Cardiac muscle cell (in vitro differentiated cells and primary cell): ENCODE measurements around the gene DNASE1L1. TPM values are rescaled to one million over a fixed set of nuclear protein-coding genes. Genes with fewer than 3 reads are reported as not detected.

Source experiments
- DNase-seq, 2 donors: peaks; one replicate each; pipeline versions ENCODE4 v3.0.0 to v3.0.0-alpha.2; 2010 to 2017; ENCODE audit warnings: low read depth in 1 of 2, low spot score in 1 of 2
- H3K27ac ChIP-seq: fragments of 200-600 bp; sonication (generic); 2 replicates; pipeline ENCODE4 v1.5.1; 2016
- H3K27me3 ChIP-seq: fragments of 200-600 bp; sonication (generic); 2 replicates; pipeline ENCODE4 v1.6.0; 2016; ENCODE audit warnings: control low read depth
- H3K36me3 ChIP-seq: fragments of 200-600 bp; sonication (generic); 2 replicates; pipeline ENCODE4 v1.5.1; 2016; ENCODE audit warnings: control low read depth
- H3K4me1 ChIP-seq: fragments of 200-600 bp; sonication (generic); 2 replicates; pipeline ENCODE4 v1.8.1; 2017; ENCODE audit warnings: low read depth, mild to moderate bottlenecking, mixed run types
- H3K4me3 ChIP-seq: fragments of 200-600 bp; sonication (generic); 2 replicates; pipeline ENCODE4 v1.5.1; 2016; ENCODE audit warnings: mild to moderate bottlenecking
- H3K9me3 ChIP-seq: fragments of 200-600 bp; sonication (generic); 2 replicates; pipeline ENCODE4 v1.5.1; 2017; ENCODE audit warnings: low read depth, mild to moderate bottlenecking, control low read depth
- polyA plus RNA-seq: library from polyadenylated mRNA; unstranded; fragments of >200 nt; fragmentation: Nextera tagmentation; extraction: Ambion mirVana; gene quantifications from 2 replicates; pipeline ENCODE4 v1.2.1, GENCODE V29; 2016
- total RNA-seq: library from RNA; depleted of rRNA; stranded (reverse); fragments of >200 nt; gene quantifications from 2 replicates; pipeline ENCODE4 v1.2.3, GENCODE V29; 2016
- TF ChIP-seq, protein P1 (sequence below): IDR thresholded peaks from 2 replicates; pipeline ENCODE4 v1.5.1; 2012; ENCODE audit warnings: low read depth, mild to moderate bottlenecking, low read length

DNASE1L1 gene
- total and polyA plus RNA-seq, 2 experiments from 2014 or later: 24.8 to 34.3 TPM

DNA sequence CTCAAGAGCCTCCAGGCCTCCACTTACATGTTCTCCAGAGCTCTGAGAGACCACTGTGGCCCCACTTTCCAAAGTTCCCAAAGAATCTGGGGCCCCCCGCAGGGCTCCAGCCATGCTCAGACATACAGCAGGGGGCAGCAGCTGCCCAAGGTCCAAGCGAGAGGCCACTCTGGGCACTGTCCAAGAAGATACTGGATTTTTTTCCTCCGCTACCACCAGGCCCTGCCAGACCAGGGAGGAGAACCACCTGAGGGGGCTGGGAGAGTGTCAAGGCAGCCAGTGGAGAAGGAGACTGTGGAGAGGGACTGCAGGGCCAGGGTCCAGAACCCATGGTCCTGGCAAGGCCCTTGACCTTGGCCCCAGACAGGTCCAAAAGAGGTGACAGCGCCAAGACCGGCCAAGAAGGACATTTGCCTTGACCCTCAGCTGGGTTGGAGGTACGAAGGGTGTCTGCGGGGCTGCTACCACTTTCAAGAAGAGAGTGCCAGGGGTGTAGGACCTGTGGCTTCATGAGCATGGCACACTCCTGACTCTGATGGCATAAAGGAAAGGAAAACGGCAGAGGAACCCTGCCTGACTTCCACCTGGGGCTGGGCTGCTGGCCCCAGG is 24.7 kb downstream of the DNASE1L1 start:
- Histone ChIP-seq H3K27me3 (no peaks in the 10 kb centered on the region), H3K27ac (no peak overlapping the region), H3K4me3 (no peak overlapping the region), H3K4me1 (no peaks in the 10 kb centered on the region), H3K9me3 (no peaks in the 10 kb centered on the region), H3K36me3 (no peaks in the 10 kb centered on the region)
- no peak for DNase-seq
- TF ChIP-seq, protein P1, sequence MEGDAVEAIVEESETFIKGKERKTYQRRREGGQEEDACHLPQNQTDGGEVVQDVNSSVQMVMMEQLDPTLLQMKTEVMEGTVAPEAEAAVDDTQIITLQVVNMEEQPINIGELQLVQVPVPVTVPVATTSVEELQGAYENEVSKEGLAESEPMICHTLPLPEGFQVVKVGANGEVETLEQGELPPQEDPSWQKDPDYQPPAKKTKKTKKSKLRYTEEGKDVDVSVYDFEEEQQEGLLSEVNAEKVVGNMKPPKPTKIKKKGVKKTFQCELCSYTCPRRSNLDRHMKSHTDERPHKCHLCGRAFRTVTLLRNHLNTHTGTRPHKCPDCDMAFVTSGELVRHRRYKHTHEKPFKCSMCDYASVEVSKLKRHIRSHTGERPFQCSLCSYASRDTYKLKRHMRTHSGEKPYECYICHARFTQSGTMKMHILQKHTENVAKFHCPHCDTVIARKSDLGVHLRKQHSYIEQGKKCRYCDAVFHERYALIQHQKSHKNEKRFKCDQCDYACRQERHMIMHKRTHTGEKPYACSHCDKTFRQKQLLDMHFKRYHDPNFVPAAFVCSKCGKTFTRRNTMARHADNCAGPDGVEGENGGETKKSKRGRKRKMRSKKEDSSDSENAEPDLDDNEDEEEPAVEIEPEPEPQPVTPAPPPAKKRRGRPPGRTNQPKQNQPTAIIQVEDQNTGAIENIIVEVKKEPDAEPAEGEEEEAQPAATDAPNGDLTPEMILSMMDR: peak; percentile 54

DNA sequence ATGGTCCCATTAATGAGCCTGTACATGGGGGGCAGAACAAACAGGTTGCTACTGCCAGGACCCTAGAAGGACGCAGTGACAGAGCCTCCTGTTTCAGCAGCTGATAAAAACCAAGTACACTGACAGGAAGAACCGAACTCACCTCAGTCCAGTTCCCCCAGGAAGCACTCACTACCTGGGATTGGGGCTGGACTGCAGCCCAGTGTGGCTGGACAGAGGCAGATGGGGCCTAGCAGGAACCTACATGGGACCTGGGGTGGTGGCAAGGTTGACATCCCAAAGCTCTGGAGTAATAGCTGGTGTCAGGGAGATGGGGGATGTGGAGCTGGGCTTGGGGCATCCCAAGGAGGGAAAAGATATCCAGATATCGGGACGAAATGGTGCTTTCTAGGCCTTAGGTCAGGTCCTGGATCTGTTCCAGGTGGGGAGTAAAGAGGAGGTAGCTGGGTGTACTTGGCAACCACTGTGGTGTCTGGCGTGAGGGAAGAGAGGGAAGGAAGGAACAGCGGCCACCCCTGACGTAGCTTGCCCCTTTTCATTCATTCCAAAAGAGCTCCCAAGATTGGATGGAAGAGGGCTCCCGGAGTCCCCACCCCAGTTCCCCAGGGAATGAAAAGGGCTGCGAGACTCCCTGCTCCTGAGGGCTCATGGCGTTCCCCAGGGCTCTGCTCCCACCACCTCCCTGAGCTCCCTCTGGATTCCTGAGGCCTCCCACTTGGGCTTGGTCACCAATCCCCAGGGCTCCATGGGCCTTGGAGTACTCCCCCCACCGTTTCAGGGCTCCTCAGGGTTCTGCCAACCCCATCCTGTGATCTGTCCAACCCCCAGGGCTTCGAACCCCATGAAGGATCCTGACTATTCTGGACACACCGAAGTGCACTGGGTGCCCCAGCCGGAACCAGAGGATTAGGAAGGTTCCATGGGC is 25.4 kb downstream of the DNASE1L1 start:
- H3K36me3 ChIP-seq: no peaks in the 10 kb centered on the region
- H3K4me3 ChIP-seq: no peak overlapping the region
- TF ChIP-seq, protein P1: no peak
- no peak for DNase-seq
- no peak overlapping the region for H3K27ac ChIP-seq
- no peaks in the 10 kb centered on the region for H3K9me3 ChIP-seq
- no peaks in the 10 kb centered on the region for H3K27me3 ChIP-seq
- H3K4me1 ChIP-seq: no peaks in the 10 kb centered on the region

DNA sequence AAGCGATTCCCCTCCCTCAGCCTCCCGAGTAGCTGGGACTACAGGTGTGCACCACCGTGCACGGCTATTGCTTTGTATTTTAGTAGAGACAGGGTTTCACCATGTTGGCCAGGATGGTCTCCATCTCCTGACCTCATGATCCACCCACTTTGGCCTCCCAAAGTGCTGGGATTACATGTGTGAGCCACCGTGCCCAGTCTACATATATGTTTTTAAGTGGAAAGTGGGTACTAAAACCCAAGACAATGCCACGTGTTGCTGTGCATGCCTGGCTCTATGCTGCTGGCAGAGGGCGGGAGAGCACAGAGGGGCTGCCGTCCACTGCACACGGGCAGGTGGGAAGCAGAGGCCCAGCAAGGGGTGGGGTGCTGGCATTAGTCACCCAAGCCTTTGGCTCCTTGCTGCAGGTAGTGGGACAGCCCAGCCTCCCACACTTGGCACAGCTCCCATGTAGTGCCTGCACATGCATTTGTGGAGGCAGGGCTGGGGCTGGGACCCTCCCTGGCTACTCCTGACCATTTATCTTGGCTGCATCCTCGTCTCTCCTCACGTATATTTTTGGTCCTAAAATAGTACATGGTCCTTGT is 26.5 kb downstream of the DNASE1L1 start:
- TF ChIP-seq, protein P1: no peak
- Histone ChIP-seq H3K9me3 (no peaks in the 10 kb centered on the region), H3K36me3 (no peaks in the 10 kb centered on the region), H3K27ac (no peak overlapping the region), H3K4me1 (no peaks in the 10 kb centered on the region), H3K4me3 (no peak overlapping the region), H3K27me3 (no peaks in the 10 kb centered on the region)
- DNase-seq: no peak

DNA sequence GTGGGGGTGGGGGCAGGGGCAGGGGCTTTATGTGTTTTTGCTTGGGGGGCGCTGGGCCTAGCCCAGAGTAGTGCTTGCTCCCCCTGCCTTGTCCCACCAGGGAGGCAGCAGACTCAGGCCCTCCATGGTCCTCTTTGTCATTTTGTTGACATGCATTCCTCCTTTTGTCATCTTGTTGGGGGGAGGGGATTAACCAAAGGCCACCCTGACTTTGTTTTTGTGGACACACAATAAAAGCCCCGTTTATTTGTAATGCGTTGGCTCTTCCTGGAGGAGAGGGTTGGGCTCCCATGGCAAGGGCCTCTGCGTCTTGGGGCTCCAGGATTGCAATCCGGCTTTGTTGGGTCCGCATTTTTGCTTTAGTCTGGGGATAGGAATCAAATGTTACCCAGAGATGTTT is 27.8 kb downstream of the DNASE1L1 start:
- TF ChIP-seq, protein P1: no peak
- no peak overlapping the region for H3K4me3 ChIP-seq
- DNase-seq: no peak
- no peaks in the 10 kb centered on the region for H3K36me3 ChIP-seq
- H3K27ac ChIP-seq: no peak overlapping the region
- no peaks in the 10 kb centered on the region for H3K27me3 ChIP-seq
- H3K9me3 ChIP-seq: no peaks in the 10 kb centered on the region
- H3K4me1 ChIP-seq: no peaks in the 10 kb centered on the region

DNA sequence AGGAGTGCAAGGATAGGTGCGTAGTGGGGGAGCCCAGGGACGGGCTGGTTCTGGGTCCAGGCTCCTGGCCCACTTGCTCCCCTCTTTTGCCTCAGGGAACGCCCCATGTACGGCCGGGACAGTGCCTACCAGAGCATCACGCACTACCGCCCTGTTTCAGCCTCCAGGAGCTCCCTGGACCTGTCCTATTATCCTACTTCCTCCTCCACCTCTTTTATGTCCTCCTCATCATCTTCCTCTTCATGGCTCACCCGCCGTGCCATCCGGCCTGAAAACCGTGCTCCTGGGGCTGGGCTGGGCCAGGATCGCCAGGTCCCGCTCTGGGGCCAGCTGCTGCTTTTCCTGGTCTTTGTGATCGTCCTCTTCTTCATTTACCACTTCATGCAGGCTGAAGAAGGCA is 28.3 kb downstream of the DNASE1L1 start:
- TF ChIP-seq, protein P1: no peak
- Histone ChIP-seq H3K27me3 (no peaks in the 10 kb centered on the region), H3K9me3 (no peaks in the 10 kb centered on the region), H3K4me1 (no peaks in the 10 kb centered on the region), H3K27ac (no peak overlapping the region), H3K4me3 (no peak overlapping the region), H3K36me3 (no peaks in the 10 kb centered on the region)
- DNase-seq: no peak
